ENCODE data around the gene FAXDC2.
"Not testable (repeated sequence)": the region's sequence is repeated elsewhere in the genome, so short reads cannot be mapped to it uniquely, and the experiment has no call there.

Gene FAXDC2

DNA sequence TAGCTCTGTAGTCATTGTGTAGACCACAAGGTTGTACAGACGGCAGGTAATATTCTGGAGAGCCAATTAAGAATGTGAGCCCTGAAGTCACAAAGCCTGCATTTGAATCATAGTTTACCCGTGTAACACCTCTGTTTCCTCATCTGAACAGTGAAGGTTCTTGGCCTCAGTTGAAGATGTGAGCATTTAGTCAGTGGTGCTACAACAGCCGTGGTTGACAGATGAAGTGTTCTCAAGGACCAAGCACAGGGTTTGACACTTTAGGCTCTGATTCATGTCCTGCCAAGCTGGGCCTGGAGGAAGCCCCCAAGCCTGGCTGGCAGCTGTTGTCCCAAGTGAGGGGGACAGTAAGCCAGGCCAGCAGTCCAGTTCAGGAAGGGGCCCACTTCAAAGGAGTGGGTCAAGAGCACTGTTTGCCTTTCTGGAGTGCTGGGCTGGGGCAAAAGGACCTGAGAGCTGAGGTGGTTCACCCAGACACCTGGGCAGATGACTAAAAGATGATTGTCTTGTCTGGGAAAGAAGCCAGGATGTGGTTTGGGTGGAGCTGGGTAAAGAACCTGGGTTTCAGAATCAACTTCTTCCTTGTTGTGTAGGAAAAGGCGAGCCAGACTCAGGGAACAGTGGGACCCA lies 20.7 kb downstream of the FAXDC2 start:
- no peaks in the 10 kb centered on the region for H4K20me1 ChIP-seq (ENCODE audit: insufficient read depth, low read length)
- no peak overlapping the region for H3K27ac ChIP-seq (ENCODE audit: low read length)
- no peaks in the 10 kb centered on the region for H3K79me2 ChIP-seq (ENCODE audit: low read length)
- no peak for TF ChIP-seq EZH2phosphoT487 (IDR thresholded peaks at IDR 0.05; ENCODE audit: low read depth)
- TF ChIP-seq, protein P1, sequence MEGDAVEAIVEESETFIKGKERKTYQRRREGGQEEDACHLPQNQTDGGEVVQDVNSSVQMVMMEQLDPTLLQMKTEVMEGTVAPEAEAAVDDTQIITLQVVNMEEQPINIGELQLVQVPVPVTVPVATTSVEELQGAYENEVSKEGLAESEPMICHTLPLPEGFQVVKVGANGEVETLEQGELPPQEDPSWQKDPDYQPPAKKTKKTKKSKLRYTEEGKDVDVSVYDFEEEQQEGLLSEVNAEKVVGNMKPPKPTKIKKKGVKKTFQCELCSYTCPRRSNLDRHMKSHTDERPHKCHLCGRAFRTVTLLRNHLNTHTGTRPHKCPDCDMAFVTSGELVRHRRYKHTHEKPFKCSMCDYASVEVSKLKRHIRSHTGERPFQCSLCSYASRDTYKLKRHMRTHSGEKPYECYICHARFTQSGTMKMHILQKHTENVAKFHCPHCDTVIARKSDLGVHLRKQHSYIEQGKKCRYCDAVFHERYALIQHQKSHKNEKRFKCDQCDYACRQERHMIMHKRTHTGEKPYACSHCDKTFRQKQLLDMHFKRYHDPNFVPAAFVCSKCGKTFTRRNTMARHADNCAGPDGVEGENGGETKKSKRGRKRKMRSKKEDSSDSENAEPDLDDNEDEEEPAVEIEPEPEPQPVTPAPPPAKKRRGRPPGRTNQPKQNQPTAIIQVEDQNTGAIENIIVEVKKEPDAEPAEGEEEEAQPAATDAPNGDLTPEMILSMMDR (IDR thresholded peaks at IDR 0.05; ENCODE audit: low read depth, low read length): no peak
- H3K4me2 ChIP-seq (ENCODE audit: low read length): no peak overlapping the region
- H3K4me1 ChIP-seq (ENCODE audit: low read length): no peaks in the 10 kb centered on the region
- H3K9me3 ChIP-seq (ENCODE audit: insufficient read depth, low read length): no peaks in the 10 kb centered on the region
- peaks cover 2% of the 10 kb centered on the region for H3K36me3 ChIP-seq (replicated peaks; ENCODE audit: low read depth, low read length)
- no peak overlapping the region for H3K4me3 ChIP-seq (ENCODE audit: low read length)
- H3K27me3 ChIP-seq (ENCODE audit: low read depth, low read length): no peaks in the 10 kb centered on the region
- H3K9ac ChIP-seq (ENCODE audit: low read length): no peak overlapping the region
- H2AFZ ChIP-seq (ENCODE audit: low read depth, low read length): no peak overlapping the region

DNA sequence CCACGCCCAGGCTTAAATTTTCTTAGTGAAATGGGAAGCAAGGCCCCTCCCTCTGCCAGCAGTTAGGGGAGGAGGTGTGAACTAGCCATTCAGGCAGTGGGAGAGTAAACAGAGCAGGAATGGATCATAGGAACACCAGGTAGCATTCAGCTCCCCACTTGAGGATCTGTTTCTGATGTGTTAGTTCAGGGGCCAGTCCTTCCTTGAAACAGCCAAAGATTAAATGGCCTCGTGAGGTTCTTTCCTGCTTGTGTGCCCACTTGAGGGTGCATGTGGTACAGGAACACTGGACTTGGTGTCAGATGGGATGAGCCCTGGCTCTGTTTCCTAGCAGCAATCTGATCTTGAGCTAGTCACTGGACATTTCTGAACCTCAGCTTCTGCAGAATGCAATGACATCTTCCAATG lies 21.2 kb downstream of the FAXDC2 start:
- no peak overlapping the region for H3K4me3 ChIP-seq (ENCODE audit: low read length)
- H3K9me3 ChIP-seq (ENCODE audit: insufficient read depth, low read length): no peaks in the 10 kb centered on the region
- no peaks in the 10 kb centered on the region for H3K27me3 ChIP-seq (ENCODE audit: low read depth, low read length)
- H3K27ac ChIP-seq (ENCODE audit: low read length): no peak overlapping the region
- TF ChIP-seq EZH2phosphoT487 (IDR thresholded peaks at IDR 0.05; ENCODE audit: low read depth): no peak
- TF ChIP-seq, protein P1 (IDR thresholded peaks at IDR 0.05; ENCODE audit: low read depth, low read length): no peak
- no peaks in the 10 kb centered on the region for H3K79me2 ChIP-seq (ENCODE audit: low read length)
- H4K20me1 ChIP-seq (ENCODE audit: insufficient read depth, low read length): no peaks in the 10 kb centered on the region
- no peak overlapping the region for H3K4me2 ChIP-seq (ENCODE audit: low read length)
- no peak overlapping the region for H2AFZ ChIP-seq (ENCODE audit: low read depth, low read length)
- H3K4me1 ChIP-seq (ENCODE audit: low read length): no peaks in the 10 kb centered on the region
- no peak overlapping the region for H3K9ac ChIP-seq (ENCODE audit: low read length)
- H3K36me3 ChIP-seq (replicated peaks; ENCODE audit: low read depth, low read length): peaks cover 4% of the 10 kb centered on the region

DNA sequence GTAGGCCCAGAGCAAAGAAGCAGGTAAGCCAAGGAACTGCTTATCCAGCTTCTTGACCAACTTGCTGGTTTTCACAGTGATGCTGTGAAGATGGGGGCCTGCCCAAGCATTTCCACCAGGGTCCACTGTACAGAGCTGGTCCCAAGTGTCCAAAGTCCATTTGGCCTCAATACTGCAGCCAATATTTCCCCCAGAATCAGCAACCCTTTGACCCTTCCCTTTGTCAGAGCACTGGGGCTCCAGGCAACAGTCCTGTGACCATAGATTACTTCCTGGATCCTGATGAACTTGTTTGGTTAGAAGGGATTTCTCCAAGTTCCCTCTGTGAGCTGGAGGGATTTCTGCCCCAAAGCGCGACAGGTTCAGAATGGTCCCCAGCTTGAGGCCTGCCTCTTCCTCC lies 26.3 kb downstream of the FAXDC2 start:
- no peaks in the 10 kb centered on the region for H3K27me3 ChIP-seq (ENCODE audit: low read depth, low read length)
- H3K79me2 ChIP-seq (ENCODE audit: low read length): no peaks in the 10 kb centered on the region
- no peak overlapping the region for H3K4me3 ChIP-seq (ENCODE audit: low read length)
- no peak overlapping the region for H3K27ac ChIP-seq (ENCODE audit: low read length)
- no peaks in the 10 kb centered on the region for H3K9me3 ChIP-seq (ENCODE audit: insufficient read depth, low read length)
- H3K4me1 ChIP-seq (ENCODE audit: low read length): no peaks in the 10 kb centered on the region
- H3K4me2 ChIP-seq (ENCODE audit: low read length): no peak overlapping the region
- peaks cover 3% of the 10 kb centered on the region for H3K36me3 ChIP-seq (replicated peaks; ENCODE audit: low read depth, low read length)
- H2AFZ ChIP-seq (ENCODE audit: low read depth, low read length): no peak overlapping the region
- H4K20me1 ChIP-seq (ENCODE audit: insufficient read depth, low read length): no peaks in the 10 kb centered on the region
- TF ChIP-seq, protein P1 (IDR thresholded peaks at IDR 0.05; ENCODE audit: low read depth, low read length): no peak
- TF ChIP-seq EZH2phosphoT487 (IDR thresholded peaks at IDR 0.05; ENCODE audit: low read depth): no peak
- no peak overlapping the region for H3K9ac ChIP-seq (ENCODE audit: low read length)

DNA sequence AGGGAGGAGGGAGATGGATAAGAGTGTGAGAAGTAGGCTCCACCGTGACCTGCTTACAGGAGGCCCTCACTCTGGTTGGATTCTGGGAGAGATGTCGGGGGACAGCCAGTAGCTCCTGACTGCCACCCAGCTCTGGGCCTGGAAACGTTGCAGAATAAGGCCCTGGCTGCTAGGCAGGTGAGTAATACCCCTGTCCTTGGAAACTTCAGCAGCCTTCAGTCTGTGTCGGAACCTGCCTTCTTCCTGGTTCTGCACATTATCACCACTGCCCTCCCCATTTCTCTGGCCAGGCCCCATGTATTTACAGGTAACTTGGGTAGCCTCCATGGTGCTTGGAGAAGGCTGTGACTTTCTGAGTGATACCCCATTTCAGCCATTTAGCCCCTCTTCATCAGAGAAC lies 26.8 kb downstream of the FAXDC2 start:
- Histone ChIP-seq H3K79me2 (ENCODE audit: low read length) (no peaks in the 10 kb centered on the region), H3K9me3 (ENCODE audit: insufficient read depth, low read length) (no peaks in the 10 kb centered on the region), H3K9ac (ENCODE audit: low read length) (no peak overlapping the region), H3K4me3 (ENCODE audit: low read length) (no peak overlapping the region), H3K4me2 (ENCODE audit: low read length) (no peak overlapping the region), H3K4me1 (ENCODE audit: low read length) (no peaks in the 10 kb centered on the region), H3K36me3 (replicated peaks; ENCODE audit: low read depth, low read length) (peaks cover 5% of the 10 kb centered on the region), H4K20me1 (ENCODE audit: insufficient read depth, low read length) (no peaks in the 10 kb centered on the region), H2AFZ (ENCODE audit: low read depth, low read length) (no peak overlapping the region), H3K27ac (ENCODE audit: low read length) (no peak overlapping the region), H3K27me3 (ENCODE audit: low read depth, low read length) (no peaks in the 10 kb centered on the region)
- TF ChIP-seq, protein P1 (IDR thresholded peaks at IDR 0.05; ENCODE audit: low read depth, low read length): no peak
- TF ChIP-seq EZH2phosphoT487 (IDR thresholded peaks at IDR 0.05; ENCODE audit: low read depth): no peak

DNA sequence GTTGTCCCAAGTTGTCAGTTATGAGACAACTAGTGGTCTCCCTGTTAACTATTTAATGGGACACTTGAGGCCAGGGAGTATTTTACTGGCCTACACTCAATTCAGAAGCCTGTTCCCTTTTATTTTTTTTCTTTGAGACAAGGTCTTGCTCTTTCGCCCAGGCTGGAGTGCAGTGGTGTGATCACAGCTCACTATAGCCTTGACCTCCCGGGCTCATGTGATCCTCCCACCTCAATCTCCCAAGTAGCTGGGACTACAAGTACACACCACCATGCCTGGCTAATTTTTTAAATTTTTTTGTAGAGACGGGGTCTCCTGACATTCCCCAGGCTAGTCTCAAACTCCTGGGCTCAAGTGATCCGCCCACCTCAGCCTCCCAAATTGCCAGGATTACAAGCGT lies 27.5 kb downstream of the FAXDC2 start:
- not testable (repeated sequence) for H3K4me3 ChIP-seq (ENCODE audit: low read length); H3K9me3 ChIP-seq (ENCODE audit: insufficient read depth, low read length); H4K20me1 ChIP-seq (ENCODE audit: insufficient read depth, low read length); H2AFZ ChIP-seq (ENCODE audit: low read depth, low read length); H3K27me3 ChIP-seq (ENCODE audit: low read depth, low read length); H3K4me2 ChIP-seq (ENCODE audit: low read length); H3K9ac ChIP-seq (ENCODE audit: low read length); H3K79me2 ChIP-seq (ENCODE audit: low read length); H3K27ac ChIP-seq (ENCODE audit: low read length); H3K36me3 ChIP-seq (replicated peaks; ENCODE audit: low read depth, low read length); H3K4me1 ChIP-seq (ENCODE audit: low read length)
